Astrocyte (in vitro differentiated cells and primary cell): ENCODE data around the gene UBE2V1.

Experiments
- EZH2 ChIP-seq: IDR thresholded peaks from 2 replicates; pipeline ENCODE4 v1.6.1; 2012; ENCODE audit warnings: mild to moderate bottlenecking, low read length, inconsistent platforms; ENCODE audit not compliant: insufficient read depth
- TF ChIP-seq, protein P1 (sequence below): IDR thresholded peaks from 2 replicates; pipeline ENCODE4 v1.5.1; 2011; ENCODE audit warnings: low read depth, mild to moderate bottlenecking, inconsistent platforms, low read length, moderate library complexity; ENCODE audit not compliant: insufficient read depth

DNA sequence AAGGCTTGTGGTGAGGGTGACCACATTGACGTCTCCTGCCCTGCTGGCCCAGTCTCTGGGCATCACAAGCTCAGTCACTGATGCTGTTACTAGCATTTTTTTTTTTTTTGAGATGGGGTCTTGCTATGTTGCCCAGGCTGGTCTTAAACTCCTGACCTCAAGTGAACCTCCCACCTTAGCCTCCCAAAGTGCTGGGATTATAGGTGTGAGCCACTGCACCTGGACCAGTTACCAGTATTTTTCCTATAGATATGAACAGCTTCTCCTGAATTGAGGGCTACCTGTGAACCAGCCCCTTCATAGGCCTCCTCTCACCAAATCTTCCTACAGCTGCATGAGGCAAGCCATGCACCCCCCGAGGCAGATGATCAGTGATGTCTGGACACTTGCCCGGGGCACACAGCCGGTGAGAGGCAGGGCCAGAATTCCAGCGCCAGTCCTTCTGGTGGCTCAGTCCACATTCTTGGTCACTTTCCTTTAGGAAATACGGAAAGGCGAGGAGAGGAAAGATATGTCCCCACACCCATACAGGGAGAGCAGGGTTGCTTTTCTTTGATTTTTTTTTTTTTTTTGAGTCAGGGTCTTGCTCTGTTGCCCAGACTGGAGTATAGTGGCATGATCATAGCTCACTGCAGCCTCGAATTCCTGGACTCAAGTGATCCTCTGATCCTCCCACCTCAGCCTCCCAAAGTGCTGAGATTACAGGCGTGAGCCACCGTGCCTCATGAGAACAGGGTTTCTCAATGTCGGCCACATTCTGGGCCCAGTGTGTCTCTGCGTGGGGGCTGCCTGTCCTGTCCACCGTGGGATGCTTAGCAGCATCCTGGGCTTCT is 50.7 kb downstream of the UBE2V1 start:
- TF ChIP-seq, protein P1, sequence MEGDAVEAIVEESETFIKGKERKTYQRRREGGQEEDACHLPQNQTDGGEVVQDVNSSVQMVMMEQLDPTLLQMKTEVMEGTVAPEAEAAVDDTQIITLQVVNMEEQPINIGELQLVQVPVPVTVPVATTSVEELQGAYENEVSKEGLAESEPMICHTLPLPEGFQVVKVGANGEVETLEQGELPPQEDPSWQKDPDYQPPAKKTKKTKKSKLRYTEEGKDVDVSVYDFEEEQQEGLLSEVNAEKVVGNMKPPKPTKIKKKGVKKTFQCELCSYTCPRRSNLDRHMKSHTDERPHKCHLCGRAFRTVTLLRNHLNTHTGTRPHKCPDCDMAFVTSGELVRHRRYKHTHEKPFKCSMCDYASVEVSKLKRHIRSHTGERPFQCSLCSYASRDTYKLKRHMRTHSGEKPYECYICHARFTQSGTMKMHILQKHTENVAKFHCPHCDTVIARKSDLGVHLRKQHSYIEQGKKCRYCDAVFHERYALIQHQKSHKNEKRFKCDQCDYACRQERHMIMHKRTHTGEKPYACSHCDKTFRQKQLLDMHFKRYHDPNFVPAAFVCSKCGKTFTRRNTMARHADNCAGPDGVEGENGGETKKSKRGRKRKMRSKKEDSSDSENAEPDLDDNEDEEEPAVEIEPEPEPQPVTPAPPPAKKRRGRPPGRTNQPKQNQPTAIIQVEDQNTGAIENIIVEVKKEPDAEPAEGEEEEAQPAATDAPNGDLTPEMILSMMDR: no peak
- no peak for TF ChIP-seq EZH2
